NCI-H1930 (cell line): Measurements from ENCODE around the gene MAML3.

Experiments
- DNase-seq, 2 experiments: peaks; one replicate each; lab custom pipeline; 2025; lab: John Stamatoyannopoulos, UW

Gene MAML3

DNA sequence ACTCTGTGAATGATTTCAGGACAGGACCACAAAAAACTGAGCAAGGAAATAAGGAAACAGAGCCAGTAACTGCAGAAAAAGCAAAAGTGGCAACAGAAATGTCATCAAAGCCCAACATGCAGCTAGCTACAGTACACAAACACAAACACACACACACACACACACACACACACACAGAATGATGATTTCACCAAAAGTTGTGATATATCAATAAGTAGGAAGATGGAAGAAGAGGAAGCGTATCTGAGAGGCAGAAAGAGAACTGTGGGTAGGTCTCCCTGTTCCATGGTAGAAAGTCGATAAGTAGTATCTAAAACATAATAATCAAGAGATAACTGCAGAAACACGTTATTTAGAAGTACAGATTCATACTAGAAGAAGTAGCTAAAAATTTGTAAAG is 340.1 kb downstream of the MAML3 start:
- DNase-seq = no peak

DNA sequence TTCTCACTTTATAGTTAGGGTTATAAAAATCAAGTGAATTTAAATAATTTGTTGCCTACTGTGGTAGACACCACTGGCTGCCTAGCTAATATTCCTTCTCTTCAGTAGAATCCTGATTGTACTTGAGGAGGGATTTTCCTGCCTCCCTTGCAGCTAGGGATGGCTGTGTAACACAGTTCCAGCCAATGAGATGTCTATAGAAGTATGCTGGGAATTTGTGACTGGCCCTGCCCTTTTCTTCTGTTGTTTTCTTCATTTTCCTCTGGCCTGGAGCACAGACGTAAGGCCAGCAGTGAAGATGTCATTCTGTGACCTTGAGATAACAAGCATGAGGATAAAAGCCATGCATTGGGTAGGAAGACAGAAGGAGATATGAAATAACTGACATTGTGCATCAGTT is 343.3 kb downstream of the MAML3 start:
- DNase-seq = no peak

DNA sequence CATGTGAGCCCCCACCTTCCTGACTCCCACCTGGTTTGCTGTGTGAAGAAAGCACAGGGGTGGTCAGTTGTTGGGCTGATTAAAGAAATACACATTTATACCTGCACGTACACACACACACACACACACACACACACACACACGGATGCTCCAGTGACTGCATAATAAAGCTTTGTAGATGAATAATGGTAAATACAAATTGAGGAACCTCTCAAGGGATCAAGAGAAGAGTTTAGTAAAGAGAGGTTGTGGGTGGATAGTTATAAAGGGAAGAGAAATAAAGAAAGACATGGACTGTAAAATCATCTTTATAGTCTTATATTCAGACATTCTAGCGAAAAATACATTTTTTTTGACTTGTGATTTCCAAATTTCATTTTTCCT is 344.2 kb downstream of the MAML3 start:
- DNase-seq = no peak

DNA sequence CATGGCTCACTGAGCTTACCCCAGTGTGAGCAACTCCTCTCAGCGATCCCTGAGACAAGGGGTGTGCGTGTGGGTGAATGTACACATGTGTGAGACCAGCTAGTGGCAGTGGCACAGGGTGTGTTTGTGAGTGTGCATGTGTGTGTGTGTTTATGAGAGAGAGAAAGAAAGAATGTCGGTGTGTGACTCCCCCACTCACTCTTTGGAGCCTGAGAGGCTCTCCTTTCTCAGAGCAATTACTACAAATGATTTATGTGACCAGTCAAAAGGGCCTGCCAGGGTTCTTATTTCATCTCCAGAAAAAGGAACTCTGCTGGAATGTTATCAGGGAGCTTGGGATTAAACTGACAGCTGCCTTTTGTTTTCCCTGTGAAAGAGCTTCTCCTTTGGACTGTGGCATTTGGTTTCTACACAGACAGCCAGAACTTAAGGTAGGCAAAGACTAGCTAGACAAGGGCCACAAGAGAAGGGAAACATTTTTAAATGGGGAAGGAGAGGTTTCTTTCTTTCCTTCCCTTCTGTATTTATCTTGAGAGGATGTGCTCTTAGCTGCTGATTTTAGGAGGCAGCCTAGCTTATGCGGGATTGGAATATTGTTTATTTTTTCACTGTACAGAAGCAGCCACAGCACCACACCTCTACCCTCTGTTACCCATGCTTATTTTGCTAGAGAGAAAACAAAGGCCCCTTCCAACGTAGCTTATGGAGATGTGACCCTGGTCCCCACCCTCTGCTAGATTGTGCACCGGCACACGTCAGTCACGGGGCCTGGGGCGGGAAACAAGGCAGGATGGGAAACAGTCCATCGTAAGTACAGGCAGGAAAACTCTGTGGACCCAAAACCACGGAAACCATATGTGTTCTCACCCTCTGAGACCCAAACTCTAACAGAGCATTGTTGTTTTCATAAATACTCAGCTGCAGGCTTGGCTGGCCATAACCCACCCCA is 344.9 kb downstream of the MAML3 start:
- DNase-seq = no peak

DNA sequence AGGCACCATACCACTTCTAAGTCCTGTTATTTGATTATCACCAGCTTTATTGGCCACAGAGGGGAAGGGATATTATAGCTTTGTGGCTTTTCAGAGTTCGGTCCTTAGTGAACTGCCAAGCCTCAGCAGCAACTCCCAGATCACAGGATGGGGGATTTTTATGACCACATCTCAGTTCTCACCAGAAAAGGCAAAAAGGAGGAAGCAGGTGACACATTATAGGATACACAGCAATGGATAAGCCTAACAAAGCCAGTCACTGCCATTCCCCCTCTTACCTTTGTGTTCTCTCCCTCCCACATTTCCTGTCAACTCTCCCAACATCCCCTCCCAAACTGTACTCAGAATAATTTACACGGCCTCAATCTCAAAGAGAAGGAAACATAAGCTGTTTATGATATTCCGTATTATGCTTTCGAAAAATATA is 345.6 kb downstream of the MAML3 start:
- no peak for DNase-seq

DNA sequence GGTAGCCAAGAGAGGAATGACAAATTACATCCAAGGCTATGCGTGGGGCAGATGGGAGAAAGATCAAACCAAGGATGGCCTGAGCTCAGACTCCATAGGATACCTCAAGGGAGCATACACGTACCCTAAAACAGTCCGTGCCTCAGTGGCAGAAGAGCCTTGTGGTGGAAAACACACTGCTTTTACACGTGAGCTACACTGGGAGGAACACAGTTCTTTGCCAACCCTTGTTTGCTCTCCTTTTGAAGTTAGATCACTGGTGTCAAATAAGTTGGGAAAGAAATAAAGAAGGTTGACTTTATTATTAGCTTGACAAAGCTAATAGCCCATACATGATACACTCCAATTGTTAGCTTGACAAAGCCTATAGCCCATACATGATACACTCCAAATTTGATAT is 346.5 kb downstream of the MAML3 start:
- DNase-seq = no peak

DNA sequence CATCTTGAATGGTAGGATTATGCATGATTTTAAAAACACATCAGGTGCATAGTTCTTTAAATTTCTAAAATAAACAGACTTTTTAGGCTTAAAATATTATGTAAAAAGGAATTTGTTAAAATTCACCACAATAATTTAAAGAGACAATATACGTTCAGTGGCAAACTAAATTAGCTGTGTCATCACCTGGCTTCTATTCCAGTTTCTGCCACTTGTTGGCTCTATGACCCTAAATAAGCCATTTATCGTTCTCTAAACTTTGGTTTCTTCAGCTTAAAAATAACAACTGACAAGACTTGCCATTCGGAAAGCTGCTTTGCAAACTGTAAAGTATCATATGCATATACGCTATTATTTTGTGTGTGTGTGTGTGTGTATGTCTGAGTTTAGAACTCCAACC is 347.1 kb downstream of the MAML3 start:
- DNase-seq = no peak

DNA sequence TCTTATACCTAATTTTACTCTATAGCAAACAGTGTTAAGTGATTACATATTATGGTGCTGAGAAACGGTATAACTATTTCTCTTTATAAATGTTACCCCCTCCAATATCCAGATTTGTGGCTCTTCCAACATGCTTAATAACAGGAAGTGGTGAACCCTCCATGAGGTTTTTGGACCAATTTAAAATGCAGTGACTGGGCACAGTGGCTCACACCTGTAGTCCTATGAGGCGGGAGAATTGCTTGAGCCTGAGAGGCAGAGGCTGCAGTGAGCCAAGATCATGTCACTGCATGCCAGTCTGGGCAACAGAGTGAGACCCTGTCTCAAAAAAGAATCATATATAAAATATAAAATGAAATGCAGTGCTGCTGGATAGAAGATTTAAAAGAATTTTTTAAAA is 351.1 kb downstream of the MAML3 start:
- DNase-seq = no peak

DNA sequence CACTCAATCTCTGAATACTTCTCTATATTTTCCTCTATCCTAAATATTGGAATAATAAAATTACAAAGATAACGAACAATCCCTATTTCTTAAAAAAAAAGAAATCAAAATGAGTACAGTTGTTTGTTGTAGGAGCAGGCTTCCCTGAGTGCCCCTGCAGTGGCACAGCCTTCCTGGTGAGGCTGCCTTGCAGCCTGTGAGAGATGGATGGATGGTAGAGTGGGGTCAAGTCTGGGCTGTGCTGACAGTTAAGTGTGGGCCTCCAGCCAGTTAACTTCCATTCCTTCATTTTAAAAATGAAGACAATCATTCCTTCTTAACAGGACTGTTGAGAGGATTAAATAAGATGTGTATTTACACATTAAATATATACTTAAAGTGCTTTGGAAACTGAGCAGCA is 351.5 kb downstream of the MAML3 start:
- no peak for DNase-seq

DNA sequence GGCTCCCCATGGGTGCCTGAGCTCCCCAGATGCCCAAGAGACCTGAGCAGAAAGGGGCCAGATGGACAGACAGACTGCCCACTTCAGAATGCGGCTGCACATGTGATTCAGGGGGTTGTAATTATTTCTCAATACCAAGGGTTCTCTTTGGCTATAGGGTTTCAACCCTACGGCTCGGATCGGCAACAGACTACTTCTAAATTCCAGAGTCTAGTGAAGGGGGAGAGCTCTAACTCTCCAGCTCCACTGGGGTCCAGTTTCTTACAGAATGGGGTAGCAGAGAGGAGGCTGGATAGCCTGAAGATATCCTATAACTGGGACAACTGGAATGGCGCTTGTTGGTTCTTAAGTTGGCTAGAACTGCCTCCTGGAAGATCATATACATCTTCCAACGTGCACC is 352.1 kb downstream of the MAML3 start:
- no peak for DNase-seq

DNA sequence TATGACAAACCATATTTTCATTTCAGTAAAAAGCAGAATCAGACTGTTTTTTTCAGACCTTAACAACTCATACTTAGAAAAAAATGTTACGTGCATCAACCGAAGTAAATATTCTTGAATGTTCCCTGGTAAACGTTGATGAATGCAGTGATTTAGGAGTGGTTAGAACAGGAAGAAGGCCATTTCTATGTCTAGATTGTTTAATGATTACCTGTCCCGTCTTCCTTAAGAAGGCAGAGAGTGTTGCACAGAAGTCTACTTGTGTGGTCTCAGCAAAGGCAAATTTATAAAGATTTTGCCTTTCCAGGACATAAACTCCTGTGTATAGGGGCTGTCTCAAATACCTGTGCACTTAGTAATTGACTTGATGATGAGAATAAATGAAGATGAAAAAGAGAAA is 353.9 kb downstream of the MAML3 start:
- no peak for DNase-seq

DNA sequence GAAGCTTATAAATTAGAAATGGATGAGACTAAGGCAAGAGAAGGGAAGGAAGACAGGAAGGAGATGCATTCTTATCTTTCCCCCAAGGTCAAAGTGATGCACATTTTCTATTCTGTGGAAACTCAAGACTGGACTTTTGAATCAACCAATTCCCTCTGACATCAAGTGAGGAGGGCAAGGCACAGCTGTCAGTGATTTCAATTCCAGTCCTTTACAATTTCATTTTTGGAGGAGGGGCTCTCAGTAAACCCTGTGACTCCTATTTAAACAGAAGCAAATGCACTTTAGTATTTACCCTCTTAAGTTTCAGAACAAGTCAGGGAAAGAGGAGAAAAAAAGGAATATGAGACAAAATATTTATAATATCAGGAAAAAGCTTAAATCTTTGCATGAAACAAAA is 354.4 kb downstream of the MAML3 start:
- no peak for DNase-seq

DNA sequence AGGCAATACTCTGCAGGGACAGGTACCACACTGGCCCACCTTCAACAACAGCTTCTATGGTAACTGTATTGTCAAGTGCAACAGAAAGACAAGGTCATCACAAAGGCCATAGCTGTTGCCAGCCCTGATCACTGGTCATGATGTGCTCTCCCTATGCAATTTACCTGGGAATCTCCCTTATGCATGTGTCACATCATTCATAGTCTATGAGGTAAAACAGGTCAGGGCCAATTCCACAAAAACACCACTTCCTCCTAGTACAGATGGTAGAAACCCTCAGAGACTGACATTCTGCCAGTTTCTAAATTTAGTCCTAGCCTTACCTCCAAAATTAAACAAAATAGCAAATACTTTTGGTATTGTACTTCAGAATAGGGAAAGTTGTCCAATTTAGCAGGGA is 355.5 kb downstream of the MAML3 start:
- no peak for DNase-seq

DNA sequence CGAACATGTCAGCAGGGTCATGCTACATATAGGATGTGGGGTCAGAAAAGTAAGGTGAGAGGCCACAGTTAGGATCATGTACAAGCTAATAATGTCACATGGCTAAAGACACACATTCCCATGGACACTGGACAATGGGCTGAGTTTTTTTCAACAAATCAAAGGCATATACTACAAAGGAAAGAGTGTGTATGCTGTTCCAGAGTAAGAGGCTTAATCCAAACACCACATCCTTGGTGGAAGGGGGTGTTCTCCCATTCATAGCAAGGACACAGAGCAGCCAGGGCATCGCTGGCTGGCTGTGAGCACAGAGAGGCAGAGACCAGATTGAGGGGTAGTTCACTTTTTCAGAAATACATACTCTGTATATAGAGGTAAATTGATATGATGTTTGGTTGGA is 356.7 kb downstream of the MAML3 start:
- no peak for DNase-seq

DNA sequence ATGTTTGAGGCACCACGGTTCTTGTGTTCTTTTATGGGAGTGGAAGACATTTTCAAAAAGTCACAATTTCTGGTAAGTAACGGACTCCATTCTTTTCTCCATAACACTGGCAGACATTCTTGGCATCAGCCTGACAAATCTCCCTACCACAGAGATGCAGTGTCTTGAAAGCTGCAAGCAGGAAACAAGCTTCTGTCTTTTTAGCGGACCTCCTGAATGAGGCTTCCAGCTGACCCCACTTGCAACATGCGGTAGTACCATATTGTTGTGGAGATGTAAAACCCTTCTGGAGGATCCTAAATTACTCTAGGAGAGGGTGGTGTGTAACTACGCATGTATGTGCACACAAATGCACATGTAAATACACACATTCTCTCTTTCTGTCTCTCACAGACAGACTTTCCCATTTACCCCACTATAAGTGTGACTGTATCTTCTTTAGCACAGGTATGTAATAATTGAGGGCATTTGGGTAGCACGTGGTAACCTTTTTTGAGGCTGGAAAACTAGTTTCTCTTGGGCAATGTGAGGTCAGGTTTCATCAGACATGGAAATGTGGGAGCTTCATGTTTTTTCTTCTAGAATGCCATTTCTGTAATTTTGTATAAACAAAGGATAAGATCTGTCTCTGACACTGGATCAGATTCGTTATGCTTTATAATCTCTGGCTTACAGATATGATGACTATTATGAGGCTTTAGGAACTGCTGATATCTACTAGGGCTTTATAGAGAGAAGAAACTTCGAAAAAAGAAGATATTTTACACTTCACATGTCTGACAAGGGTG is 358.3 kb downstream of the MAML3 start:
- no peak for DNase-seq

DNA sequence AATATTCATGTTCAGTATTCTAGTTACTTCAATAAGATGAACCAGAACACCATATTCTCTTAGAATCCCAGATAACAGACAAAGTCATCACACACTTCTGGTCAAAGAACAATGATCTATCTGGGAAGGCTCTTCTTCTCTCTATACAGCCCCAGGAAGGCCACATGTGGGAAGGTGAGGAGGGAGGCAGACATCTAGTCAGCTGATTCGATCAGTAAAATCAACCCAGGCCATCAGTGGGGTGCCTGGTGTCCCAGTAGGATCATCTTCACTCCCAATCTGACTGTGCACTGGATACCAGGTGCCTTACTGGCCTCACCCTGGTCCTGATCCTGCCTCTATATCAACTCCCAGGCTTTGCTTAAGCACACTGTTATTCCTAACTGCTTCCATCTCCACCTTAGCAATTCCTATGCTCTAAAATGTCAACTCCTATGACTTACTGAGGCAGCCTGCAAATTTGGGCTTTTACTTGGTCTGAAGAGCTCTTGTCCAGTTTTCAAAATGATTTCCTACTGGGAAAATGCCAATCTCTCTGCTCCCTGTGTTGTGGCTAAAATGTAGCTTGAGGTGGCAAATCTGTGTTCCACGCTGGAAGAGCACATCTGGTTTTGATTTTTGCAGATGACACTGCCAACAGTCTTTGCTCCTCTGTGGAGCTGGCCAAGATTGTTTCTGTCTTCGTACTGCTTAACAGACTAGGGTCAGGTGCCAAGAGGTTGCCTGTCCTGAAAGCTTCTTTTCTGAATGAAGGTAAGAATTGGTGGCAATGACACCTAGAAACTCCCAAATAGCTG is 359.6 kb downstream of the MAML3 start:
- no peak for DNase-seq

DNA sequence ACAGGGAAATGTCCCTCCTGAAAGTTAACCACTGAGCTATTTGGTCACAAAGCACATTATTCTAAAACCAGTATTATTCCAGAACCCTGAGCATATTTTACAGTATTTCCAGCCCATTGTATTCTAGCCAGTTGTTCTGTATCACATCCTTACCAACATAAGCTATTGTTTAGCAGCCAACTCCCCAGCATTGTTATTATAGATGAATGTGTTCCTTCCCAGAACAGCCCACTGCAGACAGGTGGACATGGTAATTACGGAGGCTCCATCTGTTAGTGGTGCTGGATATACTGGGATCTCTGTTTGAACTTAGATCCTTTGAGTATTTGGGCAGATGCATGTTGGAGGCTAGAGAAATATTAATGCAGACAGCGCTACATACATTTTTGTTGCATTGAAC is 362.3 kb downstream of the MAML3 start:
- DNase-seq = no peak

DNA sequence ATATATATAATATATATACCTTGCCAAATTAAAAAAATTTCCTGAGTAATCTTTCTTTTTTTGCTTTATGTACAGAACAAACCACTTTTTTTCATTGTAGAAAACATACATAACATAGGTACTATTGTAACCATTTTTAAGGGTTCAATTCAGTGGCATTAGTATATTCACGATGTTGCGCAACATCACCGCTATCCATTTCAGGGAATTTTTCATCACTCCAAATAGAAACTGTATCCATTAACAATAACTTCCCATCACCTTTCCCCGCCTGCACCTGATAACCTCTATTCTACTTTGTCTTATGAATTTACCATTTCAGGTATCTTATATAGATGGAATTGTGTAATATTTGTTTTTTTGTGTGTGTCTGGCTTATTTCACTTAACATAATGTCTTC is 363.7 kb downstream of the MAML3 start:
- no peak for DNase-seq

DNA sequence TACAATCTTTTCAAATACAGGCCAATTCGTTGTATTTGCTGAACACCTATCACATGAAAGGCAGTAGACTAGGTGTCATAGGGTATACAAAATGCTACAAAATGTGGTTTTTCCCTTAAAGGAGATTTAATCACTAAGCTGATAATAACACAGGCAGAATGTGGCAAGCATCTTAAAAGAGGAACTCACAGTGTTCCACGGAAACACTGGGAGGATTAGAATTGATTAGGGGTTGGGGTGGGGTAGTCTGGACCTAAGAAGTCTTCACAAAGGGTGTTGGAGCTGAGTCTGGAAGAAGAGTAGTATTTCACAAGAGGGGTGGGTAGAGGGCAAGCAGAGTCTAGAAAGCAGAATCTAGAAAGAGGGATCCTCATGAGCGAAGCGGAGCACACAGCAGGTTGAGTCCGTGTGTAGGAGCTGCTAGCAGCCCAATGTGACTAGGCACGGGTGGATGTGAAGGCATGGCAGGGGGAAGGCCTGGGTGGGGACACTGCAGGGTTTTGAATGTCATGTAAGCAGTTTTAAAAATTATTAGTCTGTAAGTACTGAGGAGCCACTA is 364.8 kb downstream of the MAML3 start:
- DNase-seq = no peak

DNA sequence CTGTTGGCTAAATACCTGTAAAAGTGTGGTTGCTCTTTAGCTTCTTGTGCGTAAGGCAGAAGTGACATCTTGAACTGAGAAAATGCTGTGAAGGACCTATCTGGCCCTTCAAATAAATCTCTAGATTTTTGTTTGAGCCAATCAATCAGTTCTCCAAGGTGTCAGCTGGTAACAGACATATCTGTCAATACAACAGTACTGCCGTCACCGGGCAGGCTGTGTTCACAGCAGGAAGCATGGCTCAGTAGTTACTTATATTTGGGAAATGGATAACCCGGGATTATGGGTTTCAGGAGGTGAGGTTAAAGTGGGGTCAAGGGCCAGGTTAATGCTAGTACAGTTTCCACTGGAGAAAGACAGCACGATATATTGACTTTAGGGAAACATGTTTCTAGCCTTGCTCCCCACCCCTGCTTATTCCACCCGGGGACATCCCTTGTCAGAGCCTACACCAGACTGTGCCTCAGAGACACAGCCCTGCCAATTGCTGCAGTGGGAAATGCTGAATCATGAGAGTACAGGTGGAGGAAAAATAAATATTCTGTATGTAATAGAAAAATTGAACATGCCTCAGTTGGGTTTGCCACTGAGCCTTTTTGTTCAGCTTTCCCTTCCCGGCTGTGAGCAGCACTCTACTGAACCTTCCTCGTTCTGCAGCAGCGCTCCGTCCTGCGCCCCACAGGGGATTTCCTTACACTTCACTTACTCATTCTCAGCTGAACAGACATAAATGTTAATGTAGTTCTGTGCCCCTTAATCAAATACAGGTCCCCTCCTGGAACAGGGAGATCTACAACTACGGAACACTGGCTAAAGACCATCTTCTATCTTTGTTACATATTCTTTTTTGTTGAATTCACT is 367.3 kb downstream of the MAML3 start:
- DNase-seq = no peak

DNA sequence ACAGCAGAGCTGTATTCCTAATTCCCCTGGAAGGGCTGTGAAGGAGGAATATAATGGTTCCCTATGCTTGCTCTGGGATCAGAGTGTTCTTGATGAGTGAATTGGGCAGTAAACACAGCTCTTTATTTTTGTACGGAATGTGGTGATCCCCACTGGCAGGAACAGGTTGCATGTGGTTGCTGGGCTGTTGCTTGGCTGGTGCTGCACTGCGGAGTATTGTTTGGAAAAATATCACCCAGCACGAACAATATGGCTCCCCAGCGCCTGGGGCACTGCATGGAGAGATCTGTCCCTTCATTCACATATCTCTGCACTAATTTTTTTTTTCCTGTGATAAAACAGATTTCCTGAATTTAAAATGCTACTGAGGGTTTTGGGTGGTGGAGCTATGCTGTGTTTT is 368.6 kb downstream of the MAML3 start:
- DNase-seq = no peak
